Body of pancreas (tissue), 4 donors: Measurements from ENCODE around the gene RNU7-1.

Experiments used
- POLR2A ChIP-seq, 3 donors: fragments of 450-650 bp; IDR thresholded peaks; one replicate each; pipeline ENCODE4 v1.6.1; 2016; ENCODE audit warnings: antibody characterized with exemption in 3 of 3, mild to moderate bottlenecking in 2 of 3
- TF ChIP-seq, protein P1 (sequence below), 7 experiments: fragments of 450-650 bp in 4 of 7; fragments of 200-600 bp in 3 of 7; sonication (generic) in 3 of 7; IDR thresholded peaks; one replicate each; pipeline ENCODE4 v1.5.1; 2016 to 2019; ENCODE audit warnings: antibody characterized with exemption in 7 of 7

- TF ChIP-seq, protein P1, sequence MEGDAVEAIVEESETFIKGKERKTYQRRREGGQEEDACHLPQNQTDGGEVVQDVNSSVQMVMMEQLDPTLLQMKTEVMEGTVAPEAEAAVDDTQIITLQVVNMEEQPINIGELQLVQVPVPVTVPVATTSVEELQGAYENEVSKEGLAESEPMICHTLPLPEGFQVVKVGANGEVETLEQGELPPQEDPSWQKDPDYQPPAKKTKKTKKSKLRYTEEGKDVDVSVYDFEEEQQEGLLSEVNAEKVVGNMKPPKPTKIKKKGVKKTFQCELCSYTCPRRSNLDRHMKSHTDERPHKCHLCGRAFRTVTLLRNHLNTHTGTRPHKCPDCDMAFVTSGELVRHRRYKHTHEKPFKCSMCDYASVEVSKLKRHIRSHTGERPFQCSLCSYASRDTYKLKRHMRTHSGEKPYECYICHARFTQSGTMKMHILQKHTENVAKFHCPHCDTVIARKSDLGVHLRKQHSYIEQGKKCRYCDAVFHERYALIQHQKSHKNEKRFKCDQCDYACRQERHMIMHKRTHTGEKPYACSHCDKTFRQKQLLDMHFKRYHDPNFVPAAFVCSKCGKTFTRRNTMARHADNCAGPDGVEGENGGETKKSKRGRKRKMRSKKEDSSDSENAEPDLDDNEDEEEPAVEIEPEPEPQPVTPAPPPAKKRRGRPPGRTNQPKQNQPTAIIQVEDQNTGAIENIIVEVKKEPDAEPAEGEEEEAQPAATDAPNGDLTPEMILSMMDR (IDR thresholded peaks at IDR 0.05), result no peak
- TF ChIP-seq POLR2A (IDR thresholded peaks at IDR 0.05), result no peak
These were observed 38.9 kb downstream of the RNU7-1 start for GRCh38 chr12:6982532-6982931.
